GM23338 (cell line): ENCODE data around the gene NIT1.

Experiments used
- CTCF ChIP-seq, 2 experiments: fragments of 200-600 bp in 1 of 2; sonication (generic) in 1 of 2; conservative IDR thresholded peaks; 2 replicates each; pipeline versions ENCODE4 v1.5.1 to v1.6.1; 2016 to 2017; ENCODE audit warnings: antibody characterized with exemption in 2 of 2, low read depth in 2 of 2, mild to moderate bottlenecking in 2 of 2, moderate library complexity in 1 of 2
- ETS1 ChIP-seq: IDR thresholded peaks from 2 replicates; pipeline ENCODE4 v1.6.1; 2016; ENCODE audit warnings: antibody characterized with exemption
- EZH2 ChIP-seq: fragments of 200-600 bp; sonication (generic); IDR thresholded peaks from one replicate; pipeline ENCODE4 v1.8.0; 2017; ENCODE audit warnings: antibody characterized with exemption, mild to moderate bottlenecking, low read depth; ENCODE audit not compliant: unreplicated experiment
- EZH2phosphoT487 ChIP-seq: fragments of 200-600 bp; sonication (generic); IDR thresholded peaks from one replicate; pipeline ENCODE4 v1.8.1; 2018; ENCODE audit warnings: antibody characterized with exemption; ENCODE audit not compliant: unreplicated experiment
- POLR2AphosphoS5 ChIP-seq: IDR thresholded peaks from 2 replicates; pipeline ENCODE4 v1.6.1; 2016; ENCODE audit warnings: antibody characterized with exemption, low read depth
- ZNF114 ChIP-seq: fragments of 250-450 bp; sonication (Bioruptor Pico); IDR thresholded peaks from 2 replicates; pipeline ENCODE4 v1.5.0; 2020; ENCODE audit warnings: mild to moderate bottlenecking, moderate library complexity
- TF ChIP-seq, protein P1 (sequence below): IDR thresholded peaks from one replicate; pipeline ENCODE4 v1.6.1; 2018; ENCODE audit warnings: antibody characterized with exemption; ENCODE audit not compliant: unreplicated experiment

GRCh38 chr1:161113915-161114314 lies 4.0 kb upstream of the NIT1 start:
- TF ChIP-seq CTCF (conservative IDR thresholded peaks at IDR 0.05; ENCODE audit: low read depth in 2 of 2) (no peak), EZH2 (no peak), POLR2AphosphoS5 (no peak), EZH2phosphoT487 (no peak), ZNF114 (CRISPR knock-in tag) (no peak), ETS1 (no peak)
- TF ChIP-seq, protein P1, sequence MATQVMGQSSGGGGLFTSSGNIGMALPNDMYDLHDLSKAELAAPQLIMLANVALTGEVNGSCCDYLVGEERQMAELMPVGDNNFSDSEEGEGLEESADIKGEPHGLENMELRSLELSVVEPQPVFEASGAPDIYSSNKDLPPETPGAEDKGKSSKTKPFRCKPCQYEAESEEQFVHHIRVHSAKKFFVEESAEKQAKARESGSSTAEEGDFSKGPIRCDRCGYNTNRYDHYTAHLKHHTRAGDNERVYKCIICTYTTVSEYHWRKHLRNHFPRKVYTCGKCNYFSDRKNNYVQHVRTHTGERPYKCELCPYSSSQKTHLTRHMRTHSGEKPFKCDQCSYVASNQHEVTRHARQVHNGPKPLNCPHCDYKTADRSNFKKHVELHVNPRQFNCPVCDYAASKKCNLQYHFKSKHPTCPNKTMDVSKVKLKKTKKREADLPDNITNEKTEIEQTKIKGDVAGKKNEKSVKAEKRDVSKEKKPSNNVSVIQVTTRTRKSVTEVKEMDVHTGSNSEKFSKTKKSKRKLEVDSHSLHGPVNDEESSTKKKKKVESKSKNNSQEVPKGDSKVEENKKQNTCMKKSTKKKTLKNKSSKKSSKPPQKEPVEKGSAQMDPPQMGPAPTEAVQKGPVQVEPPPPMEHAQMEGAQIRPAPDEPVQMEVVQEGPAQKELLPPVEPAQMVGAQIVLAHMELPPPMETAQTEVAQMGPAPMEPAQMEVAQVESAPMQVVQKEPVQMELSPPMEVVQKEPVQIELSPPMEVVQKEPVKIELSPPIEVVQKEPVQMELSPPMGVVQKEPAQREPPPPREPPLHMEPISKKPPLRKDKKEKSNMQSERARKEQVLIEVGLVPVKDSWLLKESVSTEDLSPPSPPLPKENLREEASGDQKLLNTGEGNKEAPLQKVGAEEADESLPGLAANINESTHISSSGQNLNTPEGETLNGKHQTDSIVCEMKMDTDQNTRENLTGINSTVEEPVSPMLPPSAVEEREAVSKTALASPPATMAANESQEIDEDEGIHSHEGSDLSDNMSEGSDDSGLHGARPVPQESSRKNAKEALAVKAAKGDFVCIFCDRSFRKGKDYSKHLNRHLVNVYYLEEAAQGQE: no peak
